ENCODE measurements around the gene CLIP3. TPM values are rescaled to one million over a fixed set of nuclear protein-coding genes. Genes with fewer than 3 reads are reported as not detected.

CLIP3 gene
- total RNA-seq, 2 experiments from 2014 or later = 0.47 to 0.85 TPM

GRCh38 chr19:36060430-36060829 lies 27.8 kb upstream of the CLIP3 start:
- Mint-ChIP-seq H3K36me3 (ENCODE audit: low read depth) (no peaks in the 10 kb centered on the region), H3K27ac (no peak overlapping the region), H3K9me3 (no peaks in the 10 kb centered on the region), H3K27me3 (no peaks in the 10 kb centered on the region), H3K4me3 (no peak overlapping the region), H3K4me1 (ENCODE audit: low read depth) (peaks cover 7% of the 10 kb centered on the region)
- DNase-seq = peak in 5 of 14 experiments; percentile 10 to 48 (median 23)
- Histone ChIP-seq H3K36me3 (ENCODE audit: insufficient read depth, low read length) (no peaks in the 10 kb centered on the region), H3K4me1 (ENCODE audit: insufficient read depth, low read length) (peaks cover 4% of the 10 kb centered on the region), H3K9me3 (ENCODE audit: control insufficient read depth in 1 of 2, insufficient read depth in 1 of 2, low read length in 2 of 2) (no peaks in the 10 kb centered on the region), H3K27ac (ENCODE audit: low read depth in 1 of 2, low read length in 2 of 2) (no peak overlapping the region), H3K27me3 (ENCODE audit: control insufficient read depth in 1 of 2, insufficient read depth in 2 of 2, low read length in 2 of 2) (no peaks in the 10 kb centered on the region), H3K4me3 (ENCODE audit: low read length) (no peak overlapping the region)
- TF ChIP-seq CTCF (IDR thresholded peaks at IDR 0.05) = no peak
- no peak for ATAC-seq (ENCODE audit: poor library complexity)
- POLR2A ChIA-PET = no interaction called here
- CTCF ChIA-PET = no interaction called here
- intact Hi-C loops (cut with DNase I, micrococcal nuclease) = loop anchor here in 1 of 2 experiments (2.0 kb wide), 1 partner anchor 112 kb away; no protein-coding TSS in a partner anchor

GRCh38 chr19:36059180-36059910 lies 26.7 kb upstream of the CLIP3 start:
- no peak for ATAC-seq (ENCODE audit: poor library complexity)
- Histone ChIP-seq H3K4me1 (ENCODE audit: insufficient read depth, low read length) (peaks cover 11% of the 10 kb centered on the region), H3K4me3 (ENCODE audit: low read length) (no peak overlapping the region), H3K27ac (ENCODE audit: low read depth in 1 of 2, low read length in 2 of 2) (no peak overlapping the region), H3K36me3 (ENCODE audit: insufficient read depth, low read length) (no peaks in the 10 kb centered on the region), H3K27me3 (ENCODE audit: control insufficient read depth in 1 of 2, insufficient read depth in 2 of 2, low read length in 2 of 2) (no peaks in the 10 kb centered on the region), H3K9me3 (ENCODE audit: control insufficient read depth in 1 of 2, insufficient read depth in 1 of 2, low read length in 2 of 2) (no peaks in the 10 kb centered on the region)
- no peak for TF ChIP-seq CTCF (IDR thresholded peaks at IDR 0.05)
- Mint-ChIP-seq H3K4me1 (ENCODE audit: low read depth) (peaks cover 15% of the 10 kb centered on the region), H3K27ac (no peak overlapping the region), H3K27me3 (no peaks in the 10 kb centered on the region), H3K4me3 (no peak overlapping the region), H3K9me3 (no peaks in the 10 kb centered on the region), H3K36me3 (ENCODE audit: low read depth) (peaks cover 3% of the 10 kb centered on the region)
- no peak for DNase-seq
- ChIA-PET CTCF (no interaction called here), POLR2A (no interaction called here)
- intact Hi-C loops (cut with DNase I, micrococcal nuclease) = loop anchor here in 1 of 2 experiments (5.0 kb wide), 1 partner anchor 282 kb away; the partner anchor contains the start of gene ARHGAP33

GRCh38 chr19:36058481-36059179 lies 26.0 kb upstream of the CLIP3 start:
- Histone ChIP-seq H3K27ac (ENCODE audit: low read depth in 1 of 2, low read length in 2 of 2) (no peak overlapping the region), H3K4me3 (ENCODE audit: low read length) (no peak overlapping the region), H3K36me3 (ENCODE audit: insufficient read depth, low read length) (no peaks in the 10 kb centered on the region), H3K9me3 (ENCODE audit: control insufficient read depth in 1 of 2, insufficient read depth in 1 of 2, low read length in 2 of 2) (no peaks in the 10 kb centered on the region), H3K27me3 (ENCODE audit: control insufficient read depth in 1 of 2, insufficient read depth in 2 of 2, low read length in 2 of 2) (no peaks in the 10 kb centered on the region), H3K4me1 (ENCODE audit: insufficient read depth, low read length) (peaks cover 15% of the 10 kb centered on the region)
- Mint-ChIP-seq H3K27ac (no peak overlapping the region), H3K4me3 (no peak overlapping the region), H3K27me3 (no peaks in the 10 kb centered on the region), H3K4me1 (ENCODE audit: low read depth) (peaks cover 22% of the 10 kb centered on the region), H3K36me3 (ENCODE audit: low read depth) (peaks cover 11% of the 10 kb centered on the region), H3K9me3 (no peaks in the 10 kb centered on the region)
- intact Hi-C loops (cut with DNase I, micrococcal nuclease) = loop anchor here in 1 of 2 experiments (5.0 kb wide), 1 partner anchor 281 kb away; the partner anchor contains the start of gene ARHGAP33
- DNase-seq (no peak), ATAC-seq (ENCODE audit: poor library complexity) (no peak)
- POLR2A ChIA-PET = no interaction called here
- CTCF ChIA-PET = no interaction called here
- TF ChIP-seq CTCF (IDR thresholded peaks at IDR 0.05) = no peak
